ENCODE measurements around the gene MMP13.

The MMP13 gene

DNA sequence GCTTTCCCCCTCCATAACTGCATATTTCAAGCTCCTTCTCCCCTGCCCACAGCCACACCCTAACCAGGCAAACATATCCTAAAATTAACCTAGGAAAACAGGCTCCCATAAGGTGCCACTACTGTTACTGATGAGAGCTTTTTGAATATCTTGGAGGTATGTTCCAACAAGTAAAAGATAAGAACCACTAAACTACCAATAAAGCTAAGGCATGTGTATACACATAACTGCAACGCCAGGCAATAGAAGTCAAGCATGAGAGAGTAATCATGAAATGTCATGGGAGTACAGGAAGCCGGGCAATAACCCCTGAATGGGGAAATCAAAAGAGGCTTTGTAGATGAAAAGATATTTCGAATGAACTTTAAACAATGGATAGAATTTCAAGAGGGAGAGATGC lies 9.3 kb downstream of the MMP13 start:
- DNase-seq, result no peak
- in situ Hi-C loops (cut with HindIII; ENCODE audit: low pct_ligation_motif_present, low pct_unique_long_range_greater_than_20kb, low sequenced_read_pairs), result no loop called here

DNA sequence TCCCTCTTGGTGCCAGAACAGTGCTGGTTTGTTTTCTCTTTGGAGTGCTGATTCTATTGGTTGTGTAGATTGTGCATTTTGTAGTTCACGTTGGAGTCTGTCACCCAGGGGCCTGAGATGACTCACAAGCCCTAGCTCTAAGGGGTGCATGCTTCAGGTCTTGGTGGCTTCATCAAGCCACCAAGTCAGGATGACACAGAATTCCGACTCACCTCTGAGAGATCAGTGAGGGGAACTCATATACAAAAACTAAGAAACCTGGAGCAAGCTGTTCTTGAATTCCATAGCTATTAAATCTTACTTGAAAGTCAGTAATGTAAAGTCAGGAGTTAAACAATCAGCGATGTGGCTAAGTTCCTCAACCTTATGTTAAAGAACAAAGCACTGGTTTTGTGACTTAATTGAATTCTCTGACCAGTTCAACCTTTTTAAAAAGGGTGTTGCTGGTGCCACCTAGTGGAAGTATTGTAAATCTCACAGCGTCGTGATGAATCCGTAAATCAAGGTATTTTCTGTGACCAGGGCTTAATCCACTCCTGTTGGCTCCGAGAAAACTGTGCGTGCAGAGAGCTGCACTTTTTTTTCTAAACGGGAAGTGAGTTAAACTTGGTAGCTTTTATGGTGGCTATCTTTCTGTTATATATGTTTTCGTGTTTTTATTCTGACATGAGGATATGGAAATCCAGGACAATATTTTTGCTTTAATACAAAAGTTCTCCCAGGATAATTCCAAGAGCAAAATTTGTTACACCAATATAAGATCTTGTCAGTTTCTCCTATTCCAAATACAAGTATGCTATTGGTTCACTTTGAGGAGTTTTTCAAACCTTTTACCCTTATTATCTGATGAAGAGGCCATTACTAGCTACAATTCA lies 14.6 kb downstream of the MMP13 start:
- in situ Hi-C loops (cut with HindIII; ENCODE audit: low pct_ligation_motif_present, low pct_unique_long_range_greater_than_20kb, low sequenced_read_pairs), result no loop called here
- peak; percentile 73 for DNase-seq

- in situ Hi-C loops (cut with HindIII; ENCODE audit: low pct_ligation_motif_present, low pct_unique_long_range_greater_than_20kb, low sequenced_read_pairs), result no loop called here
- no peak for DNase-seq
Measured at GRCh38 chr11:102936864-102937509, 18.5 kb downstream of the MMP13 start.

GRCh38 chr11:102935514-102935913 lies 20.0 kb downstream of the MMP13 start:
- in situ Hi-C loops (cut with HindIII; ENCODE audit: low pct_ligation_motif_present, low pct_unique_long_range_greater_than_20kb, low sequenced_read_pairs), result no loop called here
- no peak for DNase-seq

GRCh38 chr11:102934735-102935134 lies 20.8 kb downstream of the MMP13 start:
- no peak for DNase-seq

GRCh38 chr11:102933627-102934026 lies 21.9 kb downstream of the MMP13 start:
- in situ Hi-C loops (cut with HindIII; ENCODE audit: low pct_ligation_motif_present, low pct_unique_long_range_greater_than_20kb, low sequenced_read_pairs), result no loop called here
- no peak for DNase-seq

More at GRCh38 chr11:102934735-102935134, 20.8 kb downstream of the MMP13 start:
- in situ Hi-C loops (cut with HindIII; ENCODE audit: low pct_ligation_motif_present, low pct_unique_long_range_greater_than_20kb, low sequenced_read_pairs), result no loop called here

- in situ Hi-C loops (cut with HindIII; ENCODE audit: low pct_ligation_motif_present, low pct_unique_long_range_greater_than_20kb, low sequenced_read_pairs), result no loop called here
- no peak for DNase-seq
Measured at GRCh38 chr11:102932678-102933077, 22.9 kb downstream of the MMP13 start.

DNA sequence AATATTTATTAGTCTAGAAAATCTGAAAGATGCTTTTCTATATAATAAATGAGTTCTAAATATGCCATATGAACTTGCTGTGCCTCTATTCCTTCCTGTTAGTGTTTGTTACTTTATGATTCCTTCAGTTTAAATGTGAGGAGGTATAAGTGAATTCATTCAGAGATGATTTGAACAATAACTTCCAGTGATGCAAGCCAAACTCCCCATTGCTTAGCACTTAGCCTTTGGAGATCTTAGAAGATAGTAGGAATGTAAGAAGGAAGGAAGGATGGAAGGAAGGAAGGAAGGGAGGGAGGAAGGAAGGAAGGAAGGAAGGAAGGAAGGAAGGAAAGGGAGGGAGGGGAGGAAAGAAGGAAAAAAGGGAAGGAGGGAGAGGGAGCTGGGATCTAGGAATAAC lies 25.1 kb downstream of the MMP13 start:
- DNase-seq, result no peak
- in situ Hi-C loops (cut with HindIII; ENCODE audit: low pct_ligation_motif_present, low pct_unique_long_range_greater_than_20kb, low sequenced_read_pairs), result no loop called here

DNA sequence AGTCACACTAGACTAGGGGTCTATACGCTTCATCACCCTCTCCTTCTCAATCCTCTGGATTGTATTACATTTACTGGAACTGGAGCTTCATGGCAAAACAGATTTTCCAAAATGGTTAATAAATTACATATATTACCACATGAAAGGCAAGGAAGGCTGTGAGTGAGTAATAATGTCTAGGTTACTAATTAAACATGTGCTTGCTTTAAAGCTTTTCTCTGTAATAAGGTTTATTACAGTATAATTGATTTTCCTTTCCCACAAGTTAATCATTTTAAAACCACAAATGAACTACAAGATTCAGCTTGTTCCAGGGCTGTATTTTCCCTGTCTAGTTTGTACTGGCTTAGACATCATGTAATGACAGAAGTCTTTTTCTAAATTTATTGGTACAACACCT lies 25.6 kb downstream of the MMP13 start:
- peak; percentile 60 for DNase-seq
- in situ Hi-C loops (cut with HindIII; ENCODE audit: low pct_ligation_motif_present, low pct_unique_long_range_greater_than_20kb, low sequenced_read_pairs), result no loop called here

DNA sequence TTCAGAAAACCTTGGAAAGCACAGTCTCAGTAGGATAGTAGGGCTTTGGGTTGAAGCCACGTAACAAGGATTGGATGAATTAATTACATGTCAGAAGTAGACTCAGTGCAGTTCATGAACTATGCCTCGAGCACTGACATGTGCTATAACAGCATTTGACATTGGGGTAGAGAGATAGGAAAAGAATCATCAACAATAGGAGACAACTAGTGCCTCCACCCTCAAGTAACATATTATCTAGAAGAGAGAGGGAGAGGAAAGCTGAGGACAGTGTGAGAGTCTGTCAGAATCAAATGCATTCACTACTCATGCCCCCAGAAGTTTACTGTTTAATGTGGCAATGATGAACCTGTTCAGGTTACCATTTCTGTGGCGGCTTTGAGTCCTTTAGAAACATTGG lies 26.4 kb downstream of the MMP13 start:
- in situ Hi-C loops (cut with HindIII; ENCODE audit: low pct_ligation_motif_present, low pct_unique_long_range_greater_than_20kb, low sequenced_read_pairs), result no loop called here
- no peak for DNase-seq

DNA sequence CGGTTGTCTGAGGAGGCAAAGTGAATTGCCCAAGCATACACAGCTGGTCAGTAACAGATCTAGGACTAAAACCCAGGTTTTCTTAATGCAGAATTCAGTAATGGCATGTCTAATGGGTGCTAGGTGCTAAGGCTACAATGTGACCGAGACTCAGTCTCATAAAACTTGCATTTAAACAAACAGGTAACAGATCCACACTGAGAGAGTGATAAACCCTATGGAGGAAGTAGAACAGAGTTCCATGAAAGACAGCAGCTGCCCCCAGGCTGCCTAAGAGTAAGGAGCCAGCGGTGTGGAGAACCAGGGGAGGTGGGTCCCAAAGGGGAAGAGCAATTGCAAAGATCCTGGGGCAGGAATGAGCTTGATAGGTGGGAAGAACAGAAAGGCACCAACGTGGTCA lies 27.3 kb downstream of the MMP13 start:
- in situ Hi-C loops (cut with HindIII; ENCODE audit: low pct_ligation_motif_present, low pct_unique_long_range_greater_than_20kb, low sequenced_read_pairs), result no loop called here

DNA sequence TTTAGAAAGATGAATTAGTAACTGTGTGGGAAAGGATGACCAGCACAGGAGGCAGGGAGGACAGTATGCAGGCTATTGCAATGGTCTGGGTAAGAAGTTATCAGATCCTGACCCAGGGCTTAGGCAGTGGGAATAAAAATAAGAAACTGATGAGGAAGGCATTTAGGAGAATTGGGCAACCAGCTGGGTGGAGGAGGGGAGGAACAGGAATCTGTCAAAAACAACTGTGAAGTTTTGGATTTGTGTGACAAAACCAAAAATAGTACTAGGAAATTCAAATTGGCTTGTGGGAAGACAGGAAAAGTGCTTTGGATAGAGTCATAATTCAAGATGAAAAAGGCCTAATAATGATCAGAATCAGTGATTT lies 27.9 kb downstream of the MMP13 start:
- in situ Hi-C loops (cut with HindIII; ENCODE audit: low pct_ligation_motif_present, low pct_unique_long_range_greater_than_20kb, low sequenced_read_pairs), result no loop called here
- no peak for DNase-seq

More for the DNA sequence above, 27.3 kb downstream of the MMP13 start:
- DNase-seq, result no peak

- in situ Hi-C loops (cut with HindIII; ENCODE audit: low pct_ligation_motif_present, low pct_unique_long_range_greater_than_20kb, low sequenced_read_pairs), result no loop called here
- DNase-seq, result no peak
Measured at GRCh38 chr11:102926961-102927623, 28.4 kb downstream of the MMP13 start.

GRCh38 chr11:102926517-102926916 lies 29.0 kb downstream of the MMP13 start:
- in situ Hi-C loops (cut with HindIII; ENCODE audit: low pct_ligation_motif_present, low pct_unique_long_range_greater_than_20kb, low sequenced_read_pairs), result no loop called here
- no peak for DNase-seq

DNA sequence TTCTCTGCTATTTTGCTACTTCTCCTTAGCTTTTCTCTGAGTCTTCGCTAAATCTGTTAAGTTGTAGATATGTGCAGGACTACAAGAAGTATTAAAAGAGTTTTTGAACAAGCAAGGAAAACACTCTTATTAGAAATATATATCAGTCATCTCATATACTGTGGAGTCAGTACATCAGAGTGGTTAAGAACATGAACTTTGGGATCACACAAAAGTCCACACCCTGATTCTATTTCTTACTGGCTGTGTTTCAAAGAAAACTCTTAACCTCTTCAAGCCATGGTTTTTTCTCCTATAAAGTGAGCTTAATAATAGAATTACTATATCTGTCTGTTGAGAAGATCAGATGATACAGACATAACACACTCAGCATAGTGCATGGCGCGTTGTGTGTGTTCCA lies 29.5 kb downstream of the MMP13 start:
- in situ Hi-C loops (cut with HindIII; ENCODE audit: low pct_ligation_motif_present, low pct_unique_long_range_greater_than_20kb, low sequenced_read_pairs), result no loop called here
- DNase-seq, result no peak

GRCh38 chr11:102924851-102925380 lies 30.6 kb downstream of the MMP13 start:
- DNase-seq, result no peak
- in situ Hi-C loops (cut with HindIII; ENCODE audit: low pct_ligation_motif_present, low pct_unique_long_range_greater_than_20kb, low sequenced_read_pairs), result no loop called here

DNA sequence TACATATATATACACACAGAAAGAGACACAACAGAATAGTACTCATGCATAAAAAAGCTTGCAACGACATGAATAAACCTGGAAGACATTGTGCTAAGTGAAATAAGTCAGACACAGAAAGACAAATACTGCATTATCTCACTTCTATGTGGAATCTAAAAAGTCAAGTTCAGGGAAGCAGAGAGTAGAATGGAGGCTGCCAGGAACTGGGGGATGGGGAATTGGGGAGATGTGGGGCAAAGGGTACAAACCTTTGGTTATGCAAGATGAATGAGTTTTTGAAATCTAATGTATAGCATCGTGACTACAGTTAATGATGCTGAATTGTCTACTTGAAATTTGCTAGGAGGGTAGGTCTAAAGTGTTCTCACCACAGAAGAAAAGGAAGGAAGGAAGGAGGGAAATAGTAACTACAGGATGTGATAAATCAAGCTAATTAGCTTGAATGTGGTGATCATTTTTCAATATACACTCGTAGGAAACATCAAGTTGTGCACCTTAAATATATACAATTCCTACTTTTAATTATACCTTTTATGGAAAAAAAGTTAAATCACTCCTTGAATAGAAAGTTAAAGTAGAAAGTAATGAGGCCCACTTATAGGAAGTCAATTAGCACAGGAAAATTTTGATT lies 33.8 kb downstream of the MMP13 start:
- in situ Hi-C loops (cut with HindIII; ENCODE audit: low pct_ligation_motif_present, low pct_unique_long_range_greater_than_20kb, low sequenced_read_pairs), result no loop called here
- DNase-seq, result no peak

DNA sequence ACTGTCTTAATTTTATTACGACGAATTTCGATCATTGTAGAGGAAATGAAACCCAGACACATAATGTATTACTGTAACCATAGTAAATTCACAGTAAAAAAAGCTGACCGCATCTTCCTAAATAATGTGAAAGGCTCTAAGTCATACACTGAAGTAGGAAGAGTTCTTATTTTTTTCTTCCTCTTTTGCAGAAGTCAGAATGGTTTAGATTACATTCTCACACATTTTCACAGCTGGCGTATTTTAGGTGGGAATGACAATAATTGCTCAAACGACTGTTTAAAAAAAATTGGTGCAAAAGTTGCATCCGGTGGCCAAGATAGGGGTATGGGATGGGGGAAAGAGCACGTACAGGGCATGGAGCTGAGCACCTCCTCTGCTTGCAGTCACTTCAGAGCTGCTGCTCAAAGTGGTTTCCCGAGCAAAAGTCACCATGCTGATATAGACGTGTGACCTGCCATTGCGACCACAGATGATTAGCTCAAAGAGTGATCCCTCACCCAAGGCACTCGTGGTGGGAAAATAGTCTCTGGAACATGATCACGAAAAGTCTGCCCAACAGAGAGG lies 35.3 kb downstream of the MMP13 start:
- in situ Hi-C loops (cut with HindIII; ENCODE audit: low pct_ligation_motif_present, low pct_unique_long_range_greater_than_20kb, low sequenced_read_pairs), result no loop called here

DNA sequence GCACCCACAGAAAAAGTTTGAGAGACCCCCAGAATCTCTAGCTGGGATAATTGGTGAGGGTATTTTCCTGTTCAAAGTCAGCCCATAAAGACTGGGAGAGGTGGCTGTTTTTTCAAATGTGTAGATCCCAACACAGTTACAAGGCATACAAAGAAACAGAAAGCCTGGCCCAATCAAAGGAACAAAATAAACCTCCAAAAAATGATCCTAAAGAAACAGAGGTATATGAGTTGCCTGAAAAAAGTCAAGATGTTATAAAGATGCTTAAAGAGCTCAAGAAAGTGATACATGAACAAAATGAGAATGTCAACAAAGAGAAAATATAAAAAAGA lies 40.5 kb downstream of the MMP13 start:
- no peak for DNase-seq
- in situ Hi-C loops (cut with HindIII; ENCODE audit: low pct_ligation_motif_present, low pct_unique_long_range_greater_than_20kb, low sequenced_read_pairs), result no loop called here

More for the DNA sequence above, 35.3 kb downstream of the MMP13 start:
- no peak for DNase-seq

Data from ACHN (cell line).